ENCODE results near the gene PARD6B.

GRCh38 chr20:50789968-50790650, 58.7 kb downstream of the PARD6B start:
- TF ChIP-seq CTCF (IDR thresholded peaks at IDR 0.05): no peak
- no peak for TF ChIP-seq ZFX (IDR thresholded peaks at IDR 0.05; ENCODE audit: borderline replicate concordance)
